ENCODE measurements around the gene ERLEC1. TPM values are rescaled to one million over a fixed set of nuclear protein-coding genes. Genes with fewer than 3 reads are reported as not detected.

Gene ERLEC1
- total RNA-seq, 5 donors from 2014 or later (not counting 1 experiment from before 2014, with no cell fraction given): 16.7 to 28.3 (median 25.2) TPM

- Mint-ChIP-seq H3K27ac (no peak overlapping the region), H3K9me3 (no peaks in the 10 kb centered on the region), H3K4me3 (no peak overlapping the region), H3K4me1 (peaks cover 34 to 37% (median 35%) of the 10 kb centered on the region in 3 donors), H3K27me3 (no peaks in the 10 kb centered on the region), H3K36me3 (peaks cover 13% of the 10 kb centered on the region)
- no peak overlapping the region for H3K4me3 ChIP-seq (ENCODE audit: control insufficient read depth in 1 of 2, extremely low read depth in 1 of 2, low read length in 1 of 2)
- no peaks in the 10 kb centered on the region for H3K9me3 ChIP-seq
- ChIA-PET POLR2A (interaction anchor here (0.5 to 1.1 kb wide), 9 partner anchors 10 to 1486 kb away, joined by 3 to 8 read pairs (median 6); no protein-coding TSS in a partner anchor), CTCF (interaction anchor here in 1 of 2 donors (0.6 kb wide), 2 partner anchors 28 to 40 kb away, joined by 4 read pairs; no protein-coding TSS in a partner anchor)
- WGBS (ENCODE audit: insufficient coverage): no CpG with 5 or more reads among the region's 4 CpGs
- no peaks in the 10 kb centered on the region for H3K27me3 ChIP-seq (replicated peaks in 1 of 2; ENCODE audit: control insufficient read depth in 2 of 2, extremely low read depth in 1 of 2, insufficient read depth in 2 of 2, low read length in 1 of 2)
- H3K27ac ChIP-seq (ENCODE audit: low read length): no peak overlapping the region
- DNase-seq: no peak
- peaks cover 0 to 4% of the 10 kb centered on the region in 2 donors for H3K36me3 ChIP-seq (ENCODE audit: control insufficient read depth in 2 of 2, extremely low read depth in 1 of 2, insufficient read depth in 1 of 2, low read length in 1 of 2)
- no peak for ATAC-seq (replicated peaks in 1 of 4)
- peaks cover 3 to 7% of the 10 kb centered on the region in 2 experiments for H3K4me1 ChIP-seq (ENCODE audit: control insufficient read depth in 1 of 2, extremely low read depth in 1 of 2, insufficient read depth in 2 of 2, low read length in 2 of 2)
Measured at GRCh38 chr2:53770264-53770663, 16.6 kb upstream of the ERLEC1 start.

DNA sequence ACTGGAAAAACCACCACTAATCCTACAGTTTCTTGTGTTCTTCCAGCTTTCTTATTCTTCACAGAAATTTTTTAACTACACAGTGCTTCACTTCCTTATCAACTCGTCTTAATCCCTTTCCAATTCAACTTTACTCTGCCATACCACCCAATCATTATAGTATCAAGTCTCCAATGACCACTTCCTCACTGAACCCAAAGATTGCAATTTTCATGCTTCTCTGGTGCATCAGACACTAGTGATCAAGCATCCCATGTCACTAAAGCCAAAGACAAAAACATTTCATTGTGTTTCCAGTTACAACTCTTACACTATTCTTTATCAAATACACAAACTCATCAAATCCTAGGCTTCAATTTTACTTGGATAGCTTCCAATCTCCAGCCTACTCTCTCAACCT lies 9.7 kb upstream of the ERLEC1 start:
- H3K9me3 ChIP-seq: no peaks in the 10 kb centered on the region
- ATAC-seq (replicated peaks in 1 of 4) (no peak), DNase-seq (no peak)
- H3K4me1 Mint-ChIP-seq: peaks cover 24 to 33% (median 27%) of the 10 kb centered on the region in 3 donors
- H3K4me3 Mint-ChIP-seq: no peak overlapping the region
- no peaks in the 10 kb centered on the region for H3K4me1 ChIP-seq (ENCODE audit: control insufficient read depth in 1 of 2, extremely low read depth in 1 of 2, insufficient read depth in 2 of 2, low read length in 2 of 2)
- H3K9me3 Mint-ChIP-seq: no peaks in the 10 kb centered on the region
- no peaks in the 10 kb centered on the region for H3K27me3 ChIP-seq (replicated peaks in 1 of 2; ENCODE audit: control insufficient read depth in 2 of 2, extremely low read depth in 1 of 2, insufficient read depth in 2 of 2, low read length in 1 of 2)
- H3K27ac Mint-ChIP-seq: peak overlapping the region; percentile 23 to 34
- 92% methylated on average over 1 of the region's 1 CpG for WGBS (ENCODE audit: insufficient coverage)
- CTCF ChIA-PET: interaction anchor here in 1 of 2 donors (1.3 kb wide), 1 partner anchor 9 kb away, joined by 3 read pairs; the partner anchor contains the start of gene CHAC2
- H3K27me3 Mint-ChIP-seq: no peaks in the 10 kb centered on the region
- POLR2A ChIA-PET: interaction anchor here in 1 of 2 donors (1.5 kb wide), 1 partner anchor 10 kb away, joined by 8 read pairs; the partner anchor contains the start of gene CHAC2
- H3K36me3 ChIP-seq (ENCODE audit: control insufficient read depth in 2 of 2, extremely low read depth in 1 of 2, insufficient read depth in 1 of 2, low read length in 1 of 2): peaks cover 3 to 17% of the 10 kb centered on the region in 2 donors
- peaks cover 36% of the 10 kb centered on the region for H3K36me3 Mint-ChIP-seq
- no peak overlapping the region for H3K27ac ChIP-seq (ENCODE audit: low read length)
- H3K4me3 ChIP-seq (ENCODE audit: control insufficient read depth in 1 of 2, extremely low read depth in 1 of 2, low read length in 1 of 2): no peak overlapping the region

DNA sequence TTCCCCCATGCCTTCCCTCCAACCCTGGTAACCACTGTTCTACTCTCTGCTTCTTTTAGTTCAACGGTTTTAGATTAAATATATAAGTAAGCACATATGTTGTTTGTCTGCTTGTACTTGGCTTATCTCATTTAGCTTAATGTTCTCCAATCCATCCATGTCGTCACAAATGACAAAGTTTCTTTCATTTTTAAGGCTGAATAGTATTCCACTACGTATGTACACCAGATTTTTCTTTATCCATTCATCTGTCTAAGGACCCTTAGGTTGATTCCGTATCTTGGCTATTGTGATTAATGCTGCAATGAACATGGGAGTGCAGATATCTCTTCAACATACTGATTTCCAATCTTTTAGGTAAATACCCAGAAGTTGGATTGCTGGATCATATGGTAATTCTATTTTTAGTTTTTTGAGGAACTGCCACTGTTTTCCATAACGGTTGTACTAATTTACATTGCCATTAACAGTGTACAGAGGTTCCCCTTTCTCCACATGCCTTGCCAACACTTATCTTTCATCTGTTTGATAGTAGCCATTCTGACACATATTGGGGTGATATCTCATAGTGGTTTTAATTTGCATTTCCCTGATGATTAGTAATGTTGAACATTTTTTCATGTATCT lies 8.2 kb upstream of the ERLEC1 start:
- WGBS (ENCODE audit: insufficient coverage): no CpG with 5 or more reads among the region's 5 CpGs
- H3K9me3 ChIP-seq: no peaks in the 10 kb centered on the region
- no peaks in the 10 kb centered on the region for H3K4me1 ChIP-seq (ENCODE audit: control insufficient read depth in 1 of 2, extremely low read depth in 1 of 2, insufficient read depth in 2 of 2, low read length in 2 of 2)
- ChIA-PET POLR2A (no interaction called here), CTCF (interaction anchor here in 1 of 2 donors (0.6 to 1.0 kb wide), 2 partner anchors 11 to 593 kb away, joined by 3 read pairs; partner anchors contain the start of gene CHAC2)
- DNase-seq (no peak), ATAC-seq (replicated peaks in 1 of 4) (no peak)
- no peaks in the 10 kb centered on the region for H3K27me3 ChIP-seq (replicated peaks in 1 of 2; ENCODE audit: control insufficient read depth in 2 of 2, extremely low read depth in 1 of 2, insufficient read depth in 2 of 2, low read length in 1 of 2)
- H3K4me1 Mint-ChIP-seq: peaks cover 33 to 41% (median 35%) of the 10 kb centered on the region in 3 donors
- H3K27ac ChIP-seq (ENCODE audit: low read length): no peak overlapping the region
- H3K36me3 Mint-ChIP-seq: peaks cover 35% of the 10 kb centered on the region
- H3K27ac Mint-ChIP-seq: peak overlapping the region in 1 of 2 donors; percentile 17
- H3K9me3 Mint-ChIP-seq: no peaks in the 10 kb centered on the region
- no peak overlapping the region for H3K4me3 ChIP-seq (ENCODE audit: control insufficient read depth in 1 of 2, extremely low read depth in 1 of 2, low read length in 1 of 2)
- H3K27me3 Mint-ChIP-seq: no peaks in the 10 kb centered on the region
- H3K36me3 ChIP-seq (ENCODE audit: control insufficient read depth in 2 of 2, extremely low read depth in 1 of 2, insufficient read depth in 1 of 2, low read length in 1 of 2): peaks cover 3 to 17% of the 10 kb centered on the region in 2 donors
- H3K4me3 Mint-ChIP-seq: no peak overlapping the region

GRCh38 chr2:53780056-53780455 lies 6.8 kb upstream of the ERLEC1 start:
- H3K36me3 ChIP-seq (ENCODE audit: control insufficient read depth in 2 of 2, extremely low read depth in 1 of 2, insufficient read depth in 1 of 2, low read length in 1 of 2): peaks cover 3 to 13% of the 10 kb centered on the region in 2 donors
- Mint-ChIP-seq H3K4me1 (peaks cover 45 to 50% (median 49%) of the 10 kb centered on the region in 3 donors), H3K36me3 (peaks cover 31% of the 10 kb centered on the region), H3K27ac (no peak overlapping the region), H3K9me3 (no peaks in the 10 kb centered on the region), H3K27me3 (no peaks in the 10 kb centered on the region), H3K4me3 (no peak overlapping the region)
- H3K4me1 ChIP-seq (ENCODE audit: control insufficient read depth in 1 of 2, extremely low read depth in 1 of 2, insufficient read depth in 2 of 2, low read length in 2 of 2): peaks cover 0 to 6% of the 10 kb centered on the region in 2 experiments
- DNase-seq (no peak), ATAC-seq (replicated peaks in 1 of 4) (no peak)
- ChIA-PET CTCF (interaction anchor here in 1 of 2 donors (1.3 kb wide), 1 partner anchor 13 kb away, joined by 3 read pairs; no protein-coding TSS in a partner anchor), POLR2A (no interaction called here)
- no peaks in the 10 kb centered on the region for H3K27me3 ChIP-seq (replicated peaks in 1 of 2; ENCODE audit: control insufficient read depth in 2 of 2, extremely low read depth in 1 of 2, insufficient read depth in 2 of 2, low read length in 1 of 2)
- WGBS (ENCODE audit: insufficient coverage): 100% methylated on average over 1 of the region's 4 CpGs
- no peaks in the 10 kb centered on the region for H3K9me3 ChIP-seq
- H3K4me3 ChIP-seq (ENCODE audit: control insufficient read depth in 1 of 2, extremely low read depth in 1 of 2, low read length in 1 of 2): no peak overlapping the region
- no peak overlapping the region for H3K27ac ChIP-seq (ENCODE audit: low read length)

DNA sequence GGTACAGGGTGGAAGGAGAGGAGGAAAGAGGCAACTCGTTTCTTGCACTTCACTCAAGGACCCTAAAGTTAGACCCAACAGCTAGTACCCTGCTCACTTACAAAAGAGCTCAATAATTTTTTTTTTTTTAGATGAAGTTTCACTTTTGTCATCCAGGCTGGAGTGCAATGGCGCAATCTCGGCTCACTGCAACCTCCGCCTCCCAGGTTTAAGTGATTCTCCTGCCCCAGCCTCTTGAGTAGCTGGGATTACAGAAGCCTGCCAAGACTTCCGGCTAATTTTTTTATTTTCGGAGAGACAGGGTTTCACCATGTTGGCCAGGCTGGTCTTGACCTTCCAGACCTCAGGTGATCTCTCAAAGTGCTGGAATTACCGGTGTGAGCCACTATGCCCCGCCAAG lies 4.2 kb upstream of the ERLEC1 start:
- Histone ChIP-seq H3K9me3 (no peaks in the 10 kb centered on the region), H3K27ac (ENCODE audit: low read length) (no peak overlapping the region), H3K4me3 (ENCODE audit: control insufficient read depth in 1 of 2, extremely low read depth in 1 of 2, low read length in 1 of 2) (no peak overlapping the region), H3K36me3 (ENCODE audit: control insufficient read depth in 2 of 2, extremely low read depth in 1 of 2, insufficient read depth in 1 of 2, low read length in 1 of 2) (peaks cover 3 to 11% of the 10 kb centered on the region in 2 donors), H3K27me3 (replicated peaks in 1 of 2; ENCODE audit: control insufficient read depth in 2 of 2, extremely low read depth in 1 of 2, insufficient read depth in 2 of 2, low read length in 1 of 2) (no peaks in the 10 kb centered on the region), H3K4me1 (ENCODE audit: control insufficient read depth in 1 of 2, extremely low read depth in 1 of 2, insufficient read depth in 2 of 2, low read length in 2 of 2) (peaks cover 7 to 15% of the 10 kb centered on the region in 2 experiments)
- H3K27me3 Mint-ChIP-seq: no peaks in the 10 kb centered on the region
- no peak for DNase-seq
- POLR2A ChIA-PET: interaction anchor here in 1 of 2 donors (0.6 to 1.0 kb wide), 4 partner anchors 14 to 1748 kb away, joined by 3 read pairs; no protein-coding TSS in a partner anchor
- CTCF ChIA-PET: no interaction called here
- H3K4me1 Mint-ChIP-seq: peaks cover 54 to 59% (median 56%) of the 10 kb centered on the region in 3 donors
- WGBS (ENCODE audit: insufficient coverage): 100% methylated on average over 5 of the region's 8 CpGs
- peaks cover 25% of the 10 kb centered on the region for H3K36me3 Mint-ChIP-seq
- H3K9me3 Mint-ChIP-seq: no peaks in the 10 kb centered on the region
- ATAC-seq (replicated peaks in 1 of 4): no peak
- H3K27ac Mint-ChIP-seq: no peak overlapping the region
- no peak overlapping the region for H3K4me3 Mint-ChIP-seq

- no peaks in the 10 kb centered on the region for H3K9me3 ChIP-seq
- Mint-ChIP-seq H3K4me1 (peaks cover 61 to 62% (median 61%) of the 10 kb centered on the region in 3 donors), H3K27ac (peak overlapping the region in 1 of 2 donors; percentile 93), H3K9me3 (no peaks in the 10 kb centered on the region), H3K27me3 (no peaks in the 10 kb centered on the region), H3K36me3 (peaks cover 15% of the 10 kb centered on the region), H3K4me3 (peak overlapping the region; percentile 97 to 99 (median 97))
- ChIA-PET POLR2A (interaction anchor here in 1 of 2 donors (0.7 kb wide), 1 partner anchor 1820 kb away, joined by 3 read pairs; no protein-coding TSS in a partner anchor), CTCF (no interaction called here)
- H3K36me3 ChIP-seq (ENCODE audit: control insufficient read depth in 2 of 2, extremely low read depth in 1 of 2, insufficient read depth in 1 of 2, low read length in 1 of 2): peaks cover 3 to 11% of the 10 kb centered on the region in 2 donors
- peaks cover 12 to 18% of the 10 kb centered on the region in 2 experiments for H3K4me1 ChIP-seq (ENCODE audit: control insufficient read depth in 1 of 2, extremely low read depth in 1 of 2, insufficient read depth in 2 of 2, low read length in 2 of 2)
- no peaks in the 10 kb centered on the region for H3K27me3 ChIP-seq (replicated peaks in 1 of 2; ENCODE audit: control insufficient read depth in 2 of 2, extremely low read depth in 1 of 2, insufficient read depth in 2 of 2, low read length in 1 of 2)
- ATAC-seq (replicated peaks in 1 of 4) (no peak), DNase-seq (no peak)
- H3K27ac ChIP-seq (ENCODE audit: low read length): no peak overlapping the region
- H3K4me3 ChIP-seq (ENCODE audit: control insufficient read depth in 1 of 2, extremely low read depth in 1 of 2, low read length in 1 of 2): no peak overlapping the region
Measured at GRCh38 chr2:53784436-53784835, 2.4 kb upstream of the ERLEC1 start.
